GM10266 (cell line): Measurements from ENCODE around the gene RGMA.

ENCODE experiments used
- DNase-seq: peaks from one replicate; pipeline ENCODE4 v3.0.0; 2012; ENCODE audit errors: extremely low spot score
- CTCF ChIP-seq: IDR thresholded peaks from 2 replicates; pipeline ENCODE4 v1.5.1; 2012; ENCODE audit warnings: mild to moderate bottlenecking, low read depth; ENCODE audit not compliant: control insufficient read depth, insufficient read depth; ENCODE audit errors: missing control alignments

RGMA gene

GRCh38 chr15:93082861-93083260, 6.2 kb downstream of the RGMA start:
- no peak for TF ChIP-seq CTCF
- no peak for DNase-seq

- no peak for DNase-seq
- TF ChIP-seq CTCF = no peak
Measured at GRCh38 chr15:93081399-93081798, 7.6 kb downstream of the RGMA start.

GRCh38 chr15:93080451-93080850, 8.6 kb downstream of the RGMA start:
- DNase-seq = no peak
- TF ChIP-seq CTCF = no peak

GRCh38 chr15:93076875-93077274, 12.1 kb downstream of the RGMA start:
- TF ChIP-seq CTCF = no peak
- no peak for DNase-seq

GRCh38 chr15:93076217-93076616, 12.8 kb downstream of the RGMA start:
- DNase-seq = no peak
- no peak for TF ChIP-seq CTCF

- DNase-seq = no peak
Measured at GRCh38 chr15:93074599-93074998, 14.4 kb downstream of the RGMA start.

GRCh38 chr15:93073465-93073952, 15.5 kb downstream of the RGMA start:
- no peak for TF ChIP-seq CTCF
- DNase-seq = no peak

More at GRCh38 chr15:93074599-93074998, 14.4 kb downstream of the RGMA start:
- TF ChIP-seq CTCF = no peak
